Measurements from ENCODE around the gene CADM3. TPM values are rescaled to one million over a fixed set of nuclear protein-coding genes. Genes with fewer than 3 reads are reported as not detected.

The CADM3 gene
- total RNA-seq, 2 experiments from 2014 or later, result not detected

DNA sequence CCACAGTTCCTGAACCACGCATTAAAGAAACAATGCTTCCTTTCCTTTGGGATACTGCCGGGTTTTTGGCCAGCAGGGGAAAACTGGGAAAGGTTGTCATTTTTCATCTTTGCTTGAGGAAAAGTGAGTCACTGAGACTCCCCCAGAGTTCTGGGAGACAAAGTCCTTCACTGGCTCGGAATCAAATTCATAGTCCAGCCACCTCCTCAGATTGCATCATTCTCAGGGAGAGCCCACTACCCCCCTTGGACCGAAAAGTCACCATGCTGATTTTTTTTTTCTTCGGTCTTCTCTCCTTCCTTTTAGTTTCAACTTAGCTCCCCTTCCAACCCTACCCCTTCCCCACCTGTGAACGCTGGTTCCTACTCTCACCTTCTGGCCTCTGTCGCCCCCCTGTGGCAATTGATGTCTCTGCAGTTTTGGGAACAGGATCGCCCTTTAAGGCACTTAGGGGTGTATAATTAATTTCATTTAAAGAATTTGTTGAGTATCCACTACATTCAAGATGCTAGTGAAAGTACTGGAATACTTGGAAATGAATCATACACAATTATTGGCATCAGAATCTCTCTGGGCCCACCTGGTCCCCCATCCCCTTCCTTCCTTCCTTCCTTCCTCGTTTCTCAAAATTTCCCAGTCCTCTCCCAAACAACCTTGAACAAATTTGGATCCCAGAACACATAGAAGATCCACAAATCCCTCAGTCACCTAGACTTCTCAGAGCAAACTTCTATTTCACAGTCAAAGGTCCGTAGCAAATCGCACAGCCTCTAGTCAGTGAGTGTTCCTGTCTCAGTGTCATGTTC, 40.1 kb downstream of the CADM3 start:
- Mint-ChIP-seq H3K9me3 (ENCODE audit: insufficient read depth) (no peaks in the 10 kb centered on the region), H3K4me1 (ENCODE audit: low read depth) (no peaks in the 10 kb centered on the region), H3K4me3 (no peak overlapping the region), H3K27me3 (ENCODE audit: low read depth) (peaks cover 20% of the 10 kb centered on the region), H3K36me3 (ENCODE audit: low read depth) (no peaks in the 10 kb centered on the region), H3K27ac (no peak overlapping the region)
- ChIA-PET CTCF (interaction anchor here (0.6 to 5.8 kb wide), 8 partner anchors 14 to 78 kb away, joined by 3 to 54 read pairs (median 6); no protein-coding TSS in a partner anchor), POLR2A (no interaction called here)
- DNase-seq (peak; percentile 60), ATAC-seq (no peak)

- Mint-ChIP-seq H3K27ac (no peak overlapping the region), H3K4me1 (ENCODE audit: low read depth) (no peaks in the 10 kb centered on the region), H3K27me3 (ENCODE audit: low read depth) (peaks cover 15% of the 10 kb centered on the region), H3K4me3 (no peak overlapping the region), H3K36me3 (ENCODE audit: low read depth) (no peaks in the 10 kb centered on the region), H3K9me3 (ENCODE audit: insufficient read depth) (no peaks in the 10 kb centered on the region)
- no peak for DNase-seq
- no peak for ATAC-seq
- ChIA-PET CTCF (interaction anchor here (0.6 to 5.8 kb wide), 6 partner anchors 17 to 135 kb away, joined by 3 to 54 read pairs (median 18); partner anchors contain the start of gene AIM2), POLR2A (no interaction called here)
Observed at GRCh38 chr1:159212596-159212995, 41.2 kb downstream of the CADM3 start.

DNA sequence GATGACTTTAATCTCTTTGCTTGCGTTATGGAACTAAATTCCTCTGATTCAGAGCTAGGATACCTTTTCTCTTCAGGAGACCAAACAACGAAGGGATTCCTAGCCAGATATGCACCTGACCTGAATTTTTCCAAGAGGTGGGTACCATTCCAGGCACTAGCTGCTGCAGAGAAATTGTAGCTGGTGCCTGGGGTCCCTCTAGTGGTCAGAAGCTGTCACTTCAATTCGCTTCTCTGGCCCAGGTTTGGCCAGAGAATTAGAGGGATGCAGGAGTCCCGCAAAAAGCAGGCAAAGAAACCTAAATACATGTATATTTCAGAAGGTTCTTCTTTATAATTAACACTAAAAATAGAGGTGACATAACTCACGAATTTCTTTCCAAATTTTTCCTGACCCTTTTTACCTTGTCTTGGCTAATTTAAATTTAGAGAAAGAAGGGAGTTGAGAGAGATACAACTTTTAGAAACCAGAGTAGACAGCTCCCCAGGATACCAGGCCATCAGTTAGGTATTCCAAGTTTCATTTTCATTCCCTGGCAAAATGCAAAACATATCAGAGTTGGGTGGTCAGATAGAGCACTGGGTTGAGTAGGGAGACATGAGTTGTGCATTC, 42.8 kb downstream of the CADM3 start:
- no peak for ATAC-seq
- CTCF ChIA-PET, result interaction anchor here (0.7 to 5.8 kb wide), 30 partner anchors 9 to 806 kb away, joined by 3 to 54 read pairs (median 4); partner anchors contain the start of gene AIM2

DNA sequence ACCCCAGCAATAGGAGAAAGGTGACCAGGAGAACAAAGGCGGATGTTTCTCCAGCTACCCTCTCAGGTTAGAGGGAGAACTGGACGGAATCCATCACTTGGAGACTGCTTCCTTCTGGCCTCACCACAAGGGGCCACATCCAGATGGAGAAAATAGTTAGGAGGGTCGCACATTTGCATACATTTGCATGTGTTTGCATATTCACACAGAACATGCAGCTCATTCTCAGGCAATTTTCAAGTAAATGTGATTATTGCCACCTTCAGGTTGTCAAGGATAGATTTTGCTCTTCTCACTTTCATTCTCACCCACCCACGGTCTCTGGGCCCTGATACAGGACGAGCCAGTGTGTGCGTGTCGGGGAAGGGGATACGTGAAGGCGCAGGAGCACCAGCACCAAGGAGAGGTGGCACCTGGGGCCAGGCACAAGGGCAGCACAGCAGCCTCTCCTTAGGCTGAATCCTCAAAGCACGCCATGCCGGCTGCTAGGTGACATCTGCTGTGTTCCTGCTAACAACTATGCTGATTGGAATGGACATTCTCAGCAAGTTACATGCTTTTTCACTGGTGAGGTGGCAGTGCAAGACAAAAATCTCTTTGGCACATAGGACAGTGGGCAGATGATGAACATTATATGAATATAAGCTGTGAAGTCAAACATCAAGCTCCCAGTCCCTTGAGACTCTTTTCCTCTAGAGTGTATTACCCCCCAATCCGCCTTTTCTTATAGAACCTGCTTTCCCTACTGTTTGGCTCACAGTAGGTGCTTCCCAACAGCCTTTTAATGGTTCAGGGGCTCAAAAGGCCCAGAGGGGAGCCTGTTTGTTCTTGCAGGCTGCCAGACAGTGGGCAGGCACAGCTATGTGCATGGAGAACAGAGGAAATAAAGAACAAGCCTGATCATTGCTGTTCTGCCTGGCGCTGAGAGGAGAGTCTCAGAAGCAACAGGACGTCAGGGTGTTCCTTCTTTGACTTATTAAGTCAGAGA, 47.5 kb downstream of the CADM3 start:
- H3K27ac Mint-ChIP-seq, result no peak overlapping the region

More for the DNA sequence above, 42.8 kb downstream of the CADM3 start:
- H3K27ac Mint-ChIP-seq, result no peak overlapping the region
- H3K36me3 Mint-ChIP-seq (ENCODE audit: low read depth), result no peaks in the 10 kb centered on the region
- DNase-seq, result peak; percentile 45
- POLR2A ChIA-PET, result no interaction called here
- no peaks in the 10 kb centered on the region for H3K4me1 Mint-ChIP-seq (ENCODE audit: low read depth)
- H3K4me3 Mint-ChIP-seq, result no peak overlapping the region
- H3K9me3 Mint-ChIP-seq (ENCODE audit: insufficient read depth), result no peaks in the 10 kb centered on the region
- H3K27me3 Mint-ChIP-seq (ENCODE audit: low read depth), result peaks cover 12% of the 10 kb centered on the region

GRCh38 chr1:159222075-159222865, 50.9 kb downstream of the CADM3 start:
- CTCF ChIA-PET, result interaction anchor here (1.0 kb wide), 1 partner anchor 24 kb away, joined by 3 read pairs; no protein-coding TSS in a partner anchor
- H3K27me3 Mint-ChIP-seq (ENCODE audit: low read depth), result peaks cover 10% of the 10 kb centered on the region
- no peak for DNase-seq
- H3K9me3 Mint-ChIP-seq (ENCODE audit: insufficient read depth), result no peaks in the 10 kb centered on the region
- H3K27ac Mint-ChIP-seq, result no peak overlapping the region
- H3K36me3 Mint-ChIP-seq (ENCODE audit: low read depth), result no peaks in the 10 kb centered on the region
- POLR2A ChIA-PET, result no interaction called here
- H3K4me1 Mint-ChIP-seq (ENCODE audit: low read depth), result no peaks in the 10 kb centered on the region
- no peak for ATAC-seq
- no peak overlapping the region for H3K4me3 Mint-ChIP-seq

More for the DNA sequence above, 47.5 kb downstream of the CADM3 start:
- Mint-ChIP-seq H3K27me3 (ENCODE audit: low read depth) (peaks cover 3% of the 10 kb centered on the region), H3K4me3 (no peak overlapping the region), H3K36me3 (ENCODE audit: low read depth) (no peaks in the 10 kb centered on the region), H3K4me1 (ENCODE audit: low read depth) (no peaks in the 10 kb centered on the region), H3K9me3 (ENCODE audit: insufficient read depth) (no peaks in the 10 kb centered on the region)
- DNase-seq (no peak), ATAC-seq (no peak)
- CTCF ChIA-PET, result no interaction called here
- POLR2A ChIA-PET, result no interaction called here

- Mint-ChIP-seq H3K36me3 (ENCODE audit: low read depth) (no peaks in the 10 kb centered on the region), H3K4me3 (no peak overlapping the region), H3K9me3 (ENCODE audit: insufficient read depth) (no peaks in the 10 kb centered on the region), H3K4me1 (ENCODE audit: low read depth) (no peaks in the 10 kb centered on the region), H3K27me3 (ENCODE audit: low read depth) (peaks cover 13% of the 10 kb centered on the region), H3K27ac (no peak overlapping the region)
- no peak for DNase-seq
- ChIA-PET POLR2A (no interaction called here), CTCF (no interaction called here)
- ATAC-seq, result no peak
Observed at GRCh38 chr1:159223004-159223403, 51.6 kb downstream of the CADM3 start.

DNA sequence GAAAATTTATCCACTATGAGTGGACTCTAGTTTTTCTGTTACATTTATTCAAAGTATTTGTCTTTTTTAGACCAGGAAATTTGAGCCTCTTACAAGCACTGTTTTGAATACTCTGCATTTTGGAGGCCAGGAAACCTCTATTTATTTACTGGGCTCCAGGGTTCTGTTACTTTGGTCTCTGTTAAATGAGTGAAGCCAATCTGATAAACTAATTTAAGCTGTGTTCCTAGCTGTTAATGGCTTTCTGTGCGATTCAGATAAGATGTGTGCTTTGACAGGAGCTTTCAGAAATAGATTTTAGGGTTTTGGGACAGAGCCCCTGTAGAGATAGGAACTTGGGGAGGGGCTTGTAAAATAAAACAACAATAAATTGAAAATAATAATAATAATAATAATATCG, 57.1 kb downstream of the CADM3 start:
- CTCF ChIA-PET, result interaction anchor here (1.3 kb wide), 1 partner anchor 15 kb away, joined by 3 read pairs; no protein-coding TSS in a partner anchor
- ATAC-seq (no peak), DNase-seq (no peak)
- H3K9me3 Mint-ChIP-seq (ENCODE audit: insufficient read depth), result no peaks in the 10 kb centered on the region
- H3K4me1 Mint-ChIP-seq (ENCODE audit: low read depth), result no peaks in the 10 kb centered on the region
- POLR2A ChIA-PET, result no interaction called here
- no peak overlapping the region for H3K4me3 Mint-ChIP-seq
- peaks cover 10% of the 10 kb centered on the region for H3K27me3 Mint-ChIP-seq (ENCODE audit: low read depth)
- no peaks in the 10 kb centered on the region for H3K36me3 Mint-ChIP-seq (ENCODE audit: low read depth)
- no peak overlapping the region for H3K27ac Mint-ChIP-seq

DNA sequence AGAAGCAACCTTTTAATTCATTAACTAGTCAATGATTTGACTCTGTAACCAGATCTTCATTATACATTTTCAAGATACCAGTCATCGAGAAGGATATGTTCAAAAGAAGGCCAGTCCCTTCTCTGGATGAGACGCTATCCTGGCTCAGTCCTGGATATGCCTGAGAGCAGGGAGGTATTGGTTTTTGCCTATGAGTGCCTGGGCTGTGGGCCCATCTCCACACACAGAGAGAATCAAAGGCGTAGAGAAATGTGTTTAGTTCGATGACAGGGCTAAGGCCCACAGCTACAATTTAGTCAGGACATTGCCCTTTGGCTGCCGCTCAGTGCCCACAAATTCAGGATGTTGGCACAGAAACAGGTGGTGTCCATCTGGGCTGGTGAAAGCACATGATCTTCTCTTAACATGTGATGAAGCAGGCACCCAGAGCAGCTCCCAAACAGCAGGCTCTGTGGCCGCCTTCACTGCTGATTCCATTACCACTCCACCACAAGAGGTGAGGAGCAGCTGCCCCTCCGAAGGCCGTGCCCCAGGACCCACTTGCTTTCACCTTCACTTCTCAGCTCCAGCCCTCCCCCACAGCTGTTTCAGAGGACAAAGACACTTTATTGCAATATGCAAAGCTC, 58.0 kb downstream of the CADM3 start:
- no peak overlapping the region for H3K27ac Mint-ChIP-seq
- no peak overlapping the region for H3K4me3 Mint-ChIP-seq
- no peaks in the 10 kb centered on the region for H3K36me3 Mint-ChIP-seq (ENCODE audit: low read depth)
- ChIA-PET POLR2A (no interaction called here), CTCF (interaction anchor here (0.7 to 1.9 kb wide), 2 partner anchors 15 to 19 kb away, joined by 3 to 8 read pairs; no protein-coding TSS in a partner anchor)
- no peaks in the 10 kb centered on the region for H3K4me1 Mint-ChIP-seq (ENCODE audit: low read depth)
- DNase-seq, result no peak
- no peaks in the 10 kb centered on the region for H3K9me3 Mint-ChIP-seq (ENCODE audit: insufficient read depth)
- peaks cover 10% of the 10 kb centered on the region for H3K27me3 Mint-ChIP-seq (ENCODE audit: low read depth)
- no peak for ATAC-seq

DNA sequence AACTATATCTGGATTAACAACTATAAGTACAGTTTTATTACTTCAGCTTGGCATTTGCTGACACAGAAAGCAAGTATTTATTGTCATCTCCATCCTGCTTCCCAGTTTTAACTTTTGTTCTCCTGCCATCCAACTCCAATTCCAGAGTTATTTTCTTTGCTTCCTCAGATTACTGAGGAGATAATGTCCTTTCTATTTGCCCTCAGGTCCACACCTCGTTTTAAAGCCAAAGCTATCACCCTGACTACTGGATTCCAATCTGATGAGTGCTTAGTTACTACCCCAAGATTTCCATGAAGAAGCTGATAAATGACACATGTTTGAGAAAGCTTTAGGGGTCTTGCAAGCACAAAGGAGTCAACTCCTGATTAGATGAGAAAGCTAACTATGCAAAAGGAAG, 58.5 kb downstream of the CADM3 start:
- H3K9me3 Mint-ChIP-seq (ENCODE audit: insufficient read depth), result no peaks in the 10 kb centered on the region
- peaks cover 10% of the 10 kb centered on the region for H3K27me3 Mint-ChIP-seq (ENCODE audit: low read depth)
- ChIA-PET POLR2A (no interaction called here), CTCF (interaction anchor here (1.9 kb wide), 1 partner anchor 16 kb away, joined by 8 read pairs; no protein-coding TSS in a partner anchor)
- H3K27ac Mint-ChIP-seq, result no peak overlapping the region
- H3K36me3 Mint-ChIP-seq (ENCODE audit: low read depth), result no peaks in the 10 kb centered on the region
- DNase-seq, result no peak
- no peak overlapping the region for H3K4me3 Mint-ChIP-seq
- no peak for ATAC-seq
- H3K4me1 Mint-ChIP-seq (ENCODE audit: low read depth), result no peaks in the 10 kb centered on the region

DNA sequence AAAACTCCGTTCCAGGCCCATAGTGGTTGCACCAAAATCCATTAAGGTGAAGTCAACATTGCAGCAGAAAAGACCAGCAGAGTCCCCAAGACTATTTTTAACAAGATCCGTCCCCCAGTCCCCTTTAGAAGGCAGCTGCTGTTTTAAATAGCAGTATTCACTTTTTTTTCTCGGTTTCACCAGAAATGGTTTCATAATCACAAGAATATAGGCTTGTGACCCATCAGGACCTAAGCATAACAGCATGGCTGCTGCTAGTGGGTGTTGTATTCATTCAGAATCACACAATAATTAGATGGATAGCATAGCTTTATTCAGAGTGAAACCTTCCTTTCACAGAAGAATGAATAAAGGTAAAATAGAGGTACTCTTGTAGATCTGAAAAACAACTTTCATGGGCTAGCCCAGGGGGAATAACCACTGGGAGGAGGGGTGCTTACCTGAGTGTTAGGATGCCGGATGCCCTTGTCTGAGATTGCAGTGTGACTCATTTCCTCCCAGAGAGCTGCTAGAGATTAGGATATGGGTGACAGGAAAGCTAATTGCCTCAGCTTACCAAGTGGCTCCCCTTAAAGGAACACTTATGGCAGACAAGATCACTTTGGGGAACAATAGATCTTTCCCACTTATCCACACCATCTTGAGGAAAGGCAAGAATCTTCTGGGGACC, 68.3 kb downstream of the CADM3 start:
- Mint-ChIP-seq H3K27ac (no peak overlapping the region), H3K4me1 (ENCODE audit: low read depth) (peaks cover 3% of the 10 kb centered on the region), H3K4me3 (no peak overlapping the region), H3K27me3 (ENCODE audit: low read depth) (peaks cover 6% of the 10 kb centered on the region), H3K36me3 (ENCODE audit: low read depth) (no peaks in the 10 kb centered on the region), H3K9me3 (ENCODE audit: insufficient read depth) (no peaks in the 10 kb centered on the region)
- DNase-seq (no peak), ATAC-seq (no peak)
- POLR2A ChIA-PET, result no interaction called here
- CTCF ChIA-PET, result no interaction called here

Data from activated CD8-positive, alpha-beta T cell treated with anti-CD3 and anti-CD28 coated beads, Interleukin-2, amount 10 ng/mL, durations not matched to agents 7 days and 5 days (primary cell).